CD4-positive, CD25-positive, alpha-beta regulatory T cell (primary cell): ENCODE measurements around the gene MEF2A. TPM values are rescaled to one million over a fixed set of nuclear protein-coding genes. Genes with fewer than 3 reads are reported as not detected.

ENCODE experiments used
- ATAC-seq, 2 donors: fragments of 150-1000 bp; cut with Tn5 transposase; one replicate each; pipeline ENCODE4 v1.10.0; 2021; ENCODE audit warnings: low read depth in 2 of 2, moderate number of reproducible peaks in 2 of 2, moderate library complexity in 1 of 2
- DNase-seq, 3 donors: peaks; one replicate each; pipeline versions ENCODE4 v3.0.0 to v3.0.0-alpha.2; 2012 to 2022; ENCODE audit warnings: mixed read lengths in 1 of 3
- H3K27ac ChIP-seq: one replicate; pipeline ENCODE4 v1.7.0; 2013; ENCODE audit warnings: mild to moderate bottlenecking, low read length; ENCODE audit not compliant: insufficient read depth, poor library complexity, severe bottlenecking
- H3K27me3 ChIP-seq: one replicate; pipeline ENCODE4 v1.7.0; 2013; ENCODE audit warnings: low read length; ENCODE audit not compliant: control insufficient read depth, insufficient read depth
- H3K36me3 ChIP-seq: one replicate; pipeline ENCODE4 v1.7.0; 2013; ENCODE audit warnings: mild to moderate bottlenecking, low read length, moderate library complexity; ENCODE audit not compliant: control insufficient read depth, insufficient read depth
- H3K4me1 ChIP-seq: 2 replicates; pipeline ENCODE4 v1.7.0; 2013; ENCODE audit warnings: mild to moderate bottlenecking, low read length; ENCODE audit not compliant: insufficient read depth, control insufficient read depth, poor library complexity, severe bottlenecking
- H3K4me3 ChIP-seq: one replicate; pipeline ENCODE4 v1.7.0; 2013; ENCODE audit warnings: low read depth, mild to moderate bottlenecking, low read length, moderate library complexity
- H3K9me3 ChIP-seq, 2 experiments: 1 replicate in 1 of 2; 2 replicates in 1 of 2; pipeline ENCODE4 v1.7.0; 2013; ENCODE audit warnings: low read length in 2 of 2, mild to moderate bottlenecking in 1 of 2, moderate library complexity in 1 of 2; ENCODE audit not compliant: control insufficient read depth in 2 of 2
- H3K27ac Mint-ChIP-seq, 3 donors: one replicate each; pipeline ENCODE4 v1.8.0; 2020 to 2022; ENCODE audit warnings: mild to moderate bottlenecking in 3 of 3, mixed read lengths in 3 of 3, moderate library complexity in 2 of 3
- H3K27me3 Mint-ChIP-seq: one replicate; pipeline ENCODE4 v1.8.0; 2022; ENCODE audit warnings: mild to moderate bottlenecking, mixed read lengths
- H3K36me3 Mint-ChIP-seq: one replicate; pipeline ENCODE4 v1.8.0; 2020; ENCODE audit warnings: mixed read lengths
- H3K4me1 Mint-ChIP-seq, 4 donors: one replicate each; pipeline ENCODE4 v1.8.0; 2020 to 2022; ENCODE audit warnings: mixed read lengths in 4 of 4, mild to moderate bottlenecking in 1 of 4
- H3K4me3 Mint-ChIP-seq, 4 donors: one replicate each; pipeline ENCODE4 v1.8.0; 2020 to 2022; ENCODE audit warnings: mild to moderate bottlenecking in 4 of 4, mixed read lengths in 4 of 4, moderate library complexity in 3 of 4
- H3K9me3 Mint-ChIP-seq, 7 donors: one replicate each; pipeline ENCODE4 v1.8.0; 2020 to 2022; ENCODE audit warnings: mixed read lengths in 7 of 7, mild to moderate bottlenecking in 3 of 7, moderate library complexity in 2 of 7
- polyA plus RNA-seq, 4 donors: library from polyadenylated mRNA; unstranded; fragments of 300-500 nt; fragmentation: Illumina TruSeq; gene quantifications; one replicate each; pipeline ENCODE4 v1.2.3, GENCODE V29; 2021
- total RNA-seq: library from RNA; stranded (reverse); gene quantifications from one replicate; pipeline ENCODE4 v1.2.3, GENCODE V29; 2022

The MEF2A gene
- total and polyA plus RNA-seq, 5 donors from 2014 or later: 7.2 to 24.2 (median 10.3) TPM

DNA sequence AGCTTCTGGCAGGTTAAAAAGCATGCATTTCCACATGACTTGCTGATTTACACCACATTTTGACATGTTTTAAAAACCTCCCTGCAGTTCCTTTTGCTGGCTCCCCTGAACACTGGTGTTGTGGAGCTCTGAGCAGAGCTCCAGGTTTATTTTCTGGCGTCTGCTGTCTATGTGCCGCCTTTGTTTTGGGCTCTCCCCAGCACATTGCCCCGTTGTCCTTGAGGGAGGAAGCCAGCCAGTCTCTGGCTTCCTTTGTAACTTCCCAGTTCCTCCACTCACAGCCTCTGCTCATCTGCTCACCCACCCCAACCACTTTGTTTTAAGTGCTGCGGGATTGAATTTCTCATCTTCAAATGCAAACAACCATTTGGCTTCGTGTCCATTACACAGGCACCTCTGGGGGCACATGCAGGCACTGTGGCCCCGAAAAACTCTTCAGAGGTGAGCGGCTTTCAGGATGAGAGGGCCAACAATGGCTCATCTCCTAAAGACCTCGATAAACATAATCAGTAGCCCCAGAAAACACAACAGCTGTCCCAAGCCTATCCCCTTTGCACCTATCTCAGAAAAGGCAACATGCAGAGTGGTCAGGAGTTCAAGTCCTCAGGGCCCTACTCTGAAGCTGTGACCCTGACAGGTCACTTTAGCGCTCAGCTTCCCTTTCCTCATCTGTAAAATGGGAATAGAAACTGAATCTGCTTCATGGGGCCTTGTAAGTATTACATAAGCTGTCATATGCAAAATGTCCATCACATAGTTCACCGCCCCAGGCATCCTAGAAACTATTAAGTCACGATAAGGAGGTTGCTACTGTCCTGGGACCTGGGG lies 1.3 kb upstream of the MEF2A start:
- Histone ChIP-seq H3K27ac (peak overlapping the region; percentile 64), H3K4me1 (peaks cover 18% of the 10 kb centered on the region), H3K9me3 (no peaks in the 10 kb centered on the region), H3K36me3 (no peaks in the 10 kb centered on the region), H3K27me3 (no peaks in the 10 kb centered on the region), H3K4me3 (peak overlapping the region; percentile 26)
- Mint-ChIP-seq H3K4me1 (peaks cover 14 to 45% (median 23%) of the 10 kb centered on the region in 4 donors), H3K4me3 (peak overlapping the region; percentile 67 to 82 (median 78)), H3K27ac (peak overlapping the region; percentile 52 to 92 (median 76)), H3K36me3 (no peaks in the 10 kb centered on the region), H3K27me3 (peaks cover 18% of the 10 kb centered on the region), H3K9me3 (no peaks in the 10 kb centered on the region)
- no peak for ATAC-seq
- DNase-seq: peak in 1 of 3 donors; percentile 16

DNA sequence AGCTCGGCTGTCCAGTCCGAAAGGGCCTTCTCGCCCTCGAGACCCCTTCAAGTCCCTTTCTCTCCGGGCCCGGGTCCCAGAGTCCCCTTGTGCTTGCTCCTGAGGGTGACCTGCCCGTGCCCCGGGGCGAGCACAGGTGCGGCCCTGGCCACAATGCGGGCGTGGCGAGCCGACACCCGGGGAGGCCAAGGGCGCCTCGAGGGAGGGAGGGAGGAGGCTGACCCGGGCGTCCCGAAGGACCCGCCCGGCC lies 810 bp upstream of the MEF2A start:
- Histone ChIP-seq H3K4me3 (peak overlapping the region; percentile 26), H3K4me1 (peaks cover 18% of the 10 kb centered on the region), H3K27ac (peak overlapping the region; percentile 64), H3K36me3 (no peaks in the 10 kb centered on the region), H3K9me3 (no peaks in the 10 kb centered on the region), H3K27me3 (no peaks in the 10 kb centered on the region)
- peaks cover 17% of the 10 kb centered on the region for H3K27me3 Mint-ChIP-seq
- DNase-seq (peak in 1 of 3 donors; percentile 32), ATAC-seq (no peak)
- peak overlapping the region; percentile 67 to 82 (median 74) for H3K4me3 Mint-ChIP-seq
- no peaks in the 10 kb centered on the region for H3K9me3 Mint-ChIP-seq
- peak overlapping the region in 1 of 3 donors; percentile 52 for H3K27ac Mint-ChIP-seq
- peaks cover 14 to 46% (median 23%) of the 10 kb centered on the region in 4 donors for H3K4me1 Mint-ChIP-seq
- H3K36me3 Mint-ChIP-seq: no peaks in the 10 kb centered on the region

DNA sequence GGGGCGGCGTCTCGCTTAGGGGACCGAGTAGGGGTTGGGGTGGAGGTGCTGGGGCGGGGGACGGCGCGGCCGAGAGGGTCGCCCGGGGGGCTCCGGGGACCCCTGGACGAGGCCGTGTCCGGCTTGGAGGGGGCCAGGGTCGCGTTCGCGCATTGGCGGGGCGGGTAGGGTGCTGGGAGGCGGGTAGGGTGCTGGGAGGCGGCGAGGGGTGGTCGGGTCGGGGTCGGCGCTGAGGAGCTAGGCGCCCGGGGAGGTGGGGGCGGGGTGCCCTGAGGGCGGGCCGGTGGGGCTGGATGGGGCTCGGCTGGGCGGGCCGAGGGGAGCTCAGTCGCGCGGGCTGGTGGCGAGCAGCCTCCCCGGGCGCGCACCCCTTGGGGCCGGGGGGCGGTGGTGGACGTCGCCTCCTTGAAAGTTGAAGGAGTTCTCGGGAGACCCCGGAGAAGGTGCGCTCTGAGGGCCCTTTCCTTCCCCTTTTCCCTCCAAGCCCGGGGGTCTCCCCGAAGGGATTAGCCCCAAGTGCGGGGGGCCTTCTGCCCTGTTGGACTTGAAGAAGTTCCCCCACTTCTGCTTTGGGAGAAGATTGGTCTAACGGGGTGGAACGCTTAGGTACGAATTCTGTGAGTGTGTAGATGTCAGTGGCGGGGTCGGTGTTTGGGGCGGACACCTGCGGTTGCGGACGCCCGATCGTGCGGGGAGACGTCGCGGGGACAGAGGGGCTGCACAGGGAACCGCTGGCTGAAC lies 543 bp downstream of the MEF2A start:
- H3K4me3 Mint-ChIP-seq: peak overlapping the region; percentile 94 to 98 (median 96)
- ATAC-seq: no peak
- no peaks in the 10 kb centered on the region for H3K9me3 Mint-ChIP-seq

DNA sequence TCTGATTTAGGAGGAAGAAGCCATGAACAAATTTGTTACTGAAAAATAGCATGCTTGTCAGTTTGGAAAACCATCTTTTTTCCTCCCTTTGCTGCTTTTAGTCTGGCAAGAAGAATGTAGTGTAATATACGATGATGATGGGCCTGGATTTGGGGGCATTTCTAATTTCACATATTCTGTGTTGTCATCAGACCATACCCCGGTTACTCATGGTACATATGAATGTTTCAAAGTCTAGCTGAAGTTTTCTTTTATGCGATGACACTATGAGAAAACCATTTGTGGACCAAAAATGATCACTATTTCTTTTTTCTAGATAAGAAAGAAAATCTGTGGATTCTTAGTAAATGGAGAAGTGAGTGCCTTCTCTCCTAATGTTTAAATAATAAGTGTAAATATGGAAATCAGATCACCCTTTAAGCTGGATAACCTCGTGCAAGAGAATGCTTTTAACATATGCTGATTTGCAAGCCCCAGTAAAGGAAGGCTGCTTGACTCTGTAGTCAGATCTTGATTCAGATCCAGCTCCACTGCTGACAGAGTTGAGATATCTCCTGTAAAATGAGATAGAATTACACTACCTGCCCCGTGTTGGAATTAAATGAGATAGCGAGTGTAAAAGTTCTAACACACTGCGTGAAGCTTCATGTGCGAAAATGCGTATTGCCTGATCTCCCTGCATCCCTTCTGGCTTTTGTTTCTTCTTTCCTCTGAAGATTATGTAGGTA lies 3.0 kb downstream of the MEF2A start:
- Mint-ChIP-seq H3K4me1 (peaks cover 18 to 63% (median 35%) of the 10 kb centered on the region in 4 donors), H3K9me3 (no peaks in the 10 kb centered on the region), H3K27ac (no peak overlapping the region), H3K4me3 (peak overlapping the region in 3 of 4 donors; percentile 13 to 57 (median 54)), H3K27me3 (peaks cover 9% of the 10 kb centered on the region), H3K36me3 (peaks cover 8% of the 10 kb centered on the region)
- Histone ChIP-seq H3K27me3 (no peaks in the 10 kb centered on the region), H3K4me3 (no peak overlapping the region), H3K36me3 (no peaks in the 10 kb centered on the region), H3K4me1 (peaks cover 18% of the 10 kb centered on the region), H3K9me3 (no peaks in the 10 kb centered on the region), H3K27ac (no peak overlapping the region)
- DNase-seq (no peak), ATAC-seq (no peak)

More for the DNA sequence above, 543 bp downstream of the MEF2A start:
- Mint-ChIP-seq H3K36me3 (no peaks in the 10 kb centered on the region), H3K4me1 (peaks cover 14 to 56% (median 23%) of the 10 kb centered on the region in 4 donors), H3K27me3 (peaks cover 9% of the 10 kb centered on the region), H3K27ac (peak overlapping the region; percentile 89 to 94 (median 90))
- H3K27me3 ChIP-seq: no peaks in the 10 kb centered on the region
- peak overlapping the region; percentile 93 for H3K4me3 ChIP-seq
- DNase-seq: peak in 2 of 3 donors; percentile 19 to 30
- no peaks in the 10 kb centered on the region for H3K9me3 ChIP-seq
- H3K36me3 ChIP-seq: no peaks in the 10 kb centered on the region
- H3K27ac ChIP-seq: peak overlapping the region; percentile 81
- H3K4me1 ChIP-seq: peaks cover 18% of the 10 kb centered on the region

DNA sequence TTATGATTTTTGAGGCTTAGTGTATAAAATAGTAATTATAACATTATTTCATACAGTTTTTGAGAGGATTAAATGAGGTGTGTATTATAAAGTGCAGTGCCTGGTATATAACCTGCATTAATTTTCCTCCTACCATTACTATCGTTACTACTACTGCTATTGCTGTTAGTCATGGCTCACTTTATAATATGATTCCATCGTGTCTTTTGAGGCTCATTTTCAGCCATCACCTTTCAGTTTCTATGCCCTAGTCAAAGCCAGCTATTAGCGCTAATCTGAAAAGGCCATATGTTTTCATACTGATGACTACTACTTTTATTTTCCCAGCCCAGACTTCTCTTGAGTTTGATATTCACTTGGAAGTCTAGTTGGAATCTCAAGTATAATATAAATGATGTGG lies 5.5 kb downstream of the MEF2A start:
- Mint-ChIP-seq H3K4me3 (no peak overlapping the region), H3K27ac (no peak overlapping the region)

DNA sequence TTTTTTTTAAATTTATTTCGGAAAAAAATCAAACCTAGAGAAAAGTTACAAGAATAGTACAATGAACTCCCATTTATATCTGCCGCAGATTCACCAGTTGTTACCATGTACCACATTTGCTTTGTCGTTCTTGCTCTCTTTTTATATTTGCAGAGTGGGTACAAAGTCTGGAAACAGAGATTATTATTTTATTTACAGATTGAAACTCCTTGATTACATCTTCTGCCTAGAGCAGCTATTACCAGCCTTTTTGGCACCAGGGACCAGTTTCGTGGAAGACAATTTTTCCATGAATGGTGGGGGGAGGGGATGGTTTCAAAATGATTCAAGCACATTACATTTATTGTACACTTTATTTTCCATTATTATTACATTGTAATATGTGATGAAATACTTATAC lies 8.3 kb downstream of the MEF2A start:
- peaks cover 24 to 52% (median 47%) of the 10 kb centered on the region in 4 donors for H3K4me1 Mint-ChIP-seq
- Histone ChIP-seq H3K27ac (no peak overlapping the region), H3K9me3 (no peaks in the 10 kb centered on the region), H3K27me3 (no peaks in the 10 kb centered on the region), H3K4me3 (no peak overlapping the region), H3K4me1 (no peaks in the 10 kb centered on the region), H3K36me3 (no peaks in the 10 kb centered on the region)
- DNase-seq (no peak), ATAC-seq (no peak)
- no peaks in the 10 kb centered on the region for H3K9me3 Mint-ChIP-seq
- peaks cover 15% of the 10 kb centered on the region for H3K36me3 Mint-ChIP-seq
- H3K27ac Mint-ChIP-seq: no peak overlapping the region
- H3K27me3 Mint-ChIP-seq: no peaks in the 10 kb centered on the region
- H3K4me3 Mint-ChIP-seq: no peak overlapping the region

More for the DNA sequence above, 5.5 kb downstream of the MEF2A start:
- H3K9me3 Mint-ChIP-seq: no peaks in the 10 kb centered on the region
- no peak for DNase-seq
- H3K27me3 Mint-ChIP-seq: peaks cover 5% of the 10 kb centered on the region
- no peak overlapping the region for H3K27ac ChIP-seq
- H3K27me3 ChIP-seq: no peaks in the 10 kb centered on the region
- H3K4me1 ChIP-seq: peaks cover 10% of the 10 kb centered on the region
- H3K4me3 ChIP-seq: no peak overlapping the region
- H3K4me1 Mint-ChIP-seq: peaks cover 31 to 57% (median 47%) of the 10 kb centered on the region in 4 donors
- H3K9me3 ChIP-seq: no peaks in the 10 kb centered on the region
- H3K36me3 Mint-ChIP-seq: peaks cover 15% of the 10 kb centered on the region
- H3K36me3 ChIP-seq: no peaks in the 10 kb centered on the region
- no peak for ATAC-seq

DNA sequence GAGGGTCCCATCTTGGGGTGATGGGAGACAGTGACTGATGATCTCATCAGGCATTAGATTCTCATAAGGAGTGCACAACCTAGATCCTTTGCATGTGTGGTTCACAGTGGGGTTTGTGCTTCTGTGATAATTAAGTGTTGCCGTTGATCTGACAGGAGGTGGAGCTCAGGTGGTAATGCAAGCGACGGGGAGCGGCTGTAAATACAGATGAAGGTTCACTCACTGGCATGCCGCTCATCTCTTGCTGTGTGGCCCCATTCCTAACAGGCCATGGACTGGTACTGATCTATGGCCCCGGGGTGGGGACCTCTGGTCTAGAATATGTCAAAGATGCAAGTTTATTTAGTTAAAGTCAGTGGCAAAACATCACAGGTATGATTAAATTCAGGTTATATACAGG lies 8.7 kb downstream of the MEF2A start:
- ATAC-seq: no peak
- no peak overlapping the region for H3K27ac ChIP-seq
- Mint-ChIP-seq H3K27ac (peak overlapping the region in 1 of 3 donors; percentile 6), H3K9me3 (no peaks in the 10 kb centered on the region), H3K4me3 (no peak overlapping the region), H3K27me3 (no peaks in the 10 kb centered on the region), H3K4me1 (peaks cover 21 to 51% (median 47%) of the 10 kb centered on the region in 4 donors), H3K36me3 (peaks cover 15% of the 10 kb centered on the region)
- no peaks in the 10 kb centered on the region for H3K36me3 ChIP-seq
- no peaks in the 10 kb centered on the region for H3K27me3 ChIP-seq
- H3K9me3 ChIP-seq: no peaks in the 10 kb centered on the region
- no peaks in the 10 kb centered on the region for H3K4me1 ChIP-seq
- H3K4me3 ChIP-seq: no peak overlapping the region
- no peak for DNase-seq
